Measurements from ENCODE around the gene PEX7. TPM values are rescaled to one million over a fixed set of nuclear protein-coding genes. Genes with fewer than 3 reads are reported as not detected.

Gene PEX7
- total RNA-seq, 1 experiment from 2014 or later = 3.9 TPM

DNA sequence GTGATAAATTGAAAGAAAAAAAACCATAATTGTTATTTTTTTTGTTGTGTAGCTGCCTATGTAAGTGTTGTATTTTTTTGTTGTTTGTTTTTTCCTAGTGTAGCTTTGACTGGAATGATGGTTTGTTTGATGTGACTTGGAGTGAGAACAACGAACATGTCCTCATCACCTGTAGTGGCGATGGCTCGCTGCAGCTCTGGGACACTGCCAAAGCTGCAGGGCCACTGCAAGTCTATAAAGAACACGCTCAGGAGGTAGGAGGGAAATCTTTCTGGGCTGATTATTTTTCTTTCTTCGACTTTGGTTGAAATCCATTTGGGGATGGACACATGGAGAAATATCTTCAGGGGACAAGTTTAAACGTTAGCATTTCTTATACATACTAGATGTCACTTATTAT is 3.8 kb downstream of the PEX7 start:
- Mint-ChIP-seq H3K4me3 (ENCODE audit: low read depth, unreplicated experiment) (no peak overlapping the region), H3K27me3 (ENCODE audit: unreplicated experiment) (no peaks in the 10 kb centered on the region), H3K27ac (ENCODE audit: unreplicated experiment) (no peak overlapping the region), H3K9me3 (ENCODE audit: low read depth, unreplicated experiment) (no peaks in the 10 kb centered on the region), H3K4me1 (ENCODE audit: low read depth, unreplicated experiment) (peaks cover 11% of the 10 kb centered on the region), H3K36me3 (ENCODE audit: insufficient read depth, unreplicated experiment) (peaks cover 23% of the 10 kb centered on the region)
- BruUV-seq (replicated peaks) = no TSS peak
- CTCF ChIA-PET = no interaction called here
- TF ChIP-seq, protein P1, sequence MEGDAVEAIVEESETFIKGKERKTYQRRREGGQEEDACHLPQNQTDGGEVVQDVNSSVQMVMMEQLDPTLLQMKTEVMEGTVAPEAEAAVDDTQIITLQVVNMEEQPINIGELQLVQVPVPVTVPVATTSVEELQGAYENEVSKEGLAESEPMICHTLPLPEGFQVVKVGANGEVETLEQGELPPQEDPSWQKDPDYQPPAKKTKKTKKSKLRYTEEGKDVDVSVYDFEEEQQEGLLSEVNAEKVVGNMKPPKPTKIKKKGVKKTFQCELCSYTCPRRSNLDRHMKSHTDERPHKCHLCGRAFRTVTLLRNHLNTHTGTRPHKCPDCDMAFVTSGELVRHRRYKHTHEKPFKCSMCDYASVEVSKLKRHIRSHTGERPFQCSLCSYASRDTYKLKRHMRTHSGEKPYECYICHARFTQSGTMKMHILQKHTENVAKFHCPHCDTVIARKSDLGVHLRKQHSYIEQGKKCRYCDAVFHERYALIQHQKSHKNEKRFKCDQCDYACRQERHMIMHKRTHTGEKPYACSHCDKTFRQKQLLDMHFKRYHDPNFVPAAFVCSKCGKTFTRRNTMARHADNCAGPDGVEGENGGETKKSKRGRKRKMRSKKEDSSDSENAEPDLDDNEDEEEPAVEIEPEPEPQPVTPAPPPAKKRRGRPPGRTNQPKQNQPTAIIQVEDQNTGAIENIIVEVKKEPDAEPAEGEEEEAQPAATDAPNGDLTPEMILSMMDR (IDR thresholded peaks at IDR 0.05; ENCODE audit: unreplicated experiment) = no peak
- intact Hi-C loops (cut with micrococcal nuclease; ENCODE audit: unreplicated experiment) = no loop called here
- DNase-seq = no peak

DNA sequence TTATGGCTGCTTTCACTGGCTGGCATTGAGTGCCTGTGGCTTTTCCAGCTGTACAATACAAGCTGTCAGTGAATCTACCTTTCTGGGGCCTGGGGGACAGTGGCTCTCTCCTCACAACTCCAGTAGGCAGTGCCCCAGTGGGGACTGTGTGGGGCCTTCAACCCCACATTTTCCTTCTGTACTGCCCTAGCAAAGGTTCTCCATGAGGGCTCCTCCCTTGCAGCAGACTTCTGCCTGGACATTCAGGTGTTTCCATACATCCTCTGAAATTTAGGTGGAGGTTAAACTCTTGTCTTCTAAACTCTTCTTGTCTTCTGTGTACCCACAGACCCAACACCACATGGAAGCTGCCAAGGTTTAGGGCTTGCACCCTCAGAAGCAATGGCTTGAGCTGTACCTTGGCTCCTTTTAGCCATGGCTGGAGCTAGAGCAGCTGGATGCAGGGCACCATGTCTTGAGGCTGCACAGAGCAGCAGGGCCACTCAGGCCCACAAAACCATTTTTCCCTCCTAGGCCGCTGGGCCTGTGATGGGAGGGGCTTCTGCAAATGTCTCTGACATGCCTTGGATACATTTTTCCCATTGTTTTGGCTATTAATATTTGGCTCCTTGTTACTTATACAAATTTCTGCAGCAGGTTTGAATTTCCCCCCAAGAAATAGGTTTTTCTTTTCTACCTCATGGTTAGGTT is 9.6 kb downstream of the PEX7 start:
- Mint-ChIP-seq H3K27ac (ENCODE audit: unreplicated experiment) (no peak overlapping the region), H3K27me3 (ENCODE audit: unreplicated experiment) (no peaks in the 10 kb centered on the region), H3K36me3 (ENCODE audit: insufficient read depth, unreplicated experiment) (peaks cover 4% of the 10 kb centered on the region), H3K4me3 (ENCODE audit: low read depth, unreplicated experiment) (no peak overlapping the region), H3K4me1 (ENCODE audit: low read depth, unreplicated experiment) (no peaks in the 10 kb centered on the region), H3K9me3 (ENCODE audit: low read depth, unreplicated experiment) (no peaks in the 10 kb centered on the region)
- intact Hi-C loops (cut with micrococcal nuclease; ENCODE audit: unreplicated experiment) = no loop called here
- DNase-seq = no peak
- CTCF ChIA-PET = no interaction called here
- TF ChIP-seq, protein P1 (IDR thresholded peaks at IDR 0.05; ENCODE audit: unreplicated experiment) = no peak
- BruUV-seq (replicated peaks) = no TSS peak

DNA sequence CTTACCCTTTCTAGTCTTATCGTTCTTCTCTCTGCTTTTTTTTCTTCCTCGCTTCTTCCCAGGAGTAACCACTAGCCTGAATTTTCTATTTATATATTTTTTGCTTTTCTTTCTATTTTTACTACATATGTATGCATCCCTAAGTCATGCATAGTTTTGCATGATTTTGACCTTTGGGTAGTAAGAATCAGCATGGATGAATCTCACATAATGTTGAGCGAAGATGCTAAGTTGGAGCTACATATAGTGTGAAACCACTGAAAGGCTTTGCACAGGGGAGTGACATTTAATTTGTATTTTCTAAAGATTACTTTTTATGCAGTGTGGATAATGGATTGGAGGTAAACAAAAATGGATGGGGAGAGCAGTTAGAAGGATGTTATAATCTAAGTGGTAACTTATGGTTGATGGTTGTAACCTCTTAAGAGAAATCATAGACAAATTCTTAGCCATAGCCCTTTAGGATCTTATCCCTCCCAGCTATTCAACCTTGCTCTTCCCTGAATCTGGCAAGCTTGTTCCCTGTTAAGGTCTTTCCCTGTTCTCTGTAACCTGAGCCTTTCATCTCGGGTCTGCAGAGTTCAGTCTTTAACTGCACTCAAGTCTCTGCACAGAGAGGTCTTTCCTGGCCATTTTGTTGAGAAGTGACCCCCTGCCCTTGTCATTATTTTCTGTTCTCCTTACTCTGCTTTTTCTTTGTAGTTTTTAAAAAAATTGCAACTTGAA is 18.0 kb downstream of the PEX7 start:
- Mint-ChIP-seq H3K9me3 (ENCODE audit: low read depth, unreplicated experiment) (no peaks in the 10 kb centered on the region), H3K27me3 (ENCODE audit: unreplicated experiment) (no peaks in the 10 kb centered on the region), H3K27ac (ENCODE audit: unreplicated experiment) (no peak overlapping the region), H3K36me3 (ENCODE audit: insufficient read depth, unreplicated experiment) (no peaks in the 10 kb centered on the region), H3K4me1 (ENCODE audit: low read depth, unreplicated experiment) (no peaks in the 10 kb centered on the region), H3K4me3 (ENCODE audit: low read depth, unreplicated experiment) (no peak overlapping the region)
- CTCF ChIA-PET = no interaction called here
- DNase-seq = no peak
- TF ChIP-seq, protein P1 (IDR thresholded peaks at IDR 0.05; ENCODE audit: unreplicated experiment) = no peak
- no TSS peak for BruUV-seq (replicated peaks)
- intact Hi-C loops (cut with micrococcal nuclease; ENCODE audit: unreplicated experiment) = no loop called here

DNA sequence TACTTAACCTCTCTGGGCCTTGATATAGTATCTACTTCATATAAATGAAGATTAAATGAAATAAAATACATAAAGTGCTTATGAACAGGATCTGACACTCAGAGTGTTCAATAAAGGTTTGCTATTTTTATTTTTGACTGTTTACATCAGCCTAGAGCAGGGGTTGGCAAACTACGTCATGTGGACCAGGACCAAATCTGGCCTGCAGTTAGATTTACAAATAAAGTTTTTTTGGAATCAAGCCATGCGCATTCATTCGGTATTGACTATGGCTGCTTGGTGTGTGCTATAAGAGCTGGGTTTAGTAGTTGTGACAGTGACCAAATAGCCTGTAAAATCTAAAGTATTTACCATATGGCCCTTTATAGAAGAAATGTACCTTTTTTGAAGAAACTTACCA is 20.8 kb downstream of the PEX7 start:
- Mint-ChIP-seq H3K27ac (ENCODE audit: unreplicated experiment) (no peak overlapping the region), H3K9me3 (ENCODE audit: low read depth, unreplicated experiment) (no peaks in the 10 kb centered on the region), H3K4me3 (ENCODE audit: low read depth, unreplicated experiment) (no peak overlapping the region), H3K4me1 (ENCODE audit: low read depth, unreplicated experiment) (no peaks in the 10 kb centered on the region), H3K27me3 (ENCODE audit: unreplicated experiment) (no peaks in the 10 kb centered on the region), H3K36me3 (ENCODE audit: insufficient read depth, unreplicated experiment) (no peaks in the 10 kb centered on the region)
- no peak for DNase-seq
- intact Hi-C loops (cut with micrococcal nuclease; ENCODE audit: unreplicated experiment) = no loop called here
- CTCF ChIA-PET = no interaction called here
- no TSS peak for BruUV-seq (replicated peaks)
- TF ChIP-seq, protein P1 (IDR thresholded peaks at IDR 0.05; ENCODE audit: unreplicated experiment) = no peak
